HepG2 (cell line): Measurements from ENCODE around the gene LYPD3. TPM values are rescaled to one million over a fixed set of nuclear protein-coding genes. Genes with fewer than 3 reads are reported as not detected.

Experiments used
- ATAC-seq: fragments of 200-7000 bp; cut with Tn5 transposase; 3 replicates; pipeline ENCODE4 v1.9.1; 2020; ENCODE audit warnings: mild to moderate bottlenecking, moderate library complexity
- BruUV-seq: library from RNA; stranded (reverse); fragments of 400-500 nt; replicated peaks from 2 replicates; lab custom pipeline; 2021; lab: Mats Ljungman, UMichigan
- CTCF ChIA-PET: fragments of 300-600 bp; formaldehyde crosslinking; extraction: SDS; loops from one replicate; lab custom pipeline; 2021; ENCODE audit warnings: low total read pairs, inconsistent platforms, low intra/inter-chr PET ratio; lab: Yijun Ruan, JAX
- POLR2A ChIA-PET: fragments of 350-600 bp; sonication (Branson Sonifier 250); formaldehyde crosslinking; loops from one replicate; lab custom pipeline; 2020; ENCODE audit warnings: antibody characterized with exemption, inconsistent platforms; lab: Yijun Ruan, JAX
- DNase-seq: peaks from one replicate; pipeline ENCODE4 v3.0.0-alpha.2; 2015; ENCODE audit warnings: low spot score
- FAIRE-seq: peaks from 3 replicates; lab custom pipeline; 2011; peaks lifted over from hg19 to GRCh38; lab: Jason Lieb, UNC
- H2AFZ ChIP-seq: one replicate; pipeline ENCODE4 v1.6.1; 2011; ENCODE audit warnings: low read length, inconsistent platforms
- H3K27ac ChIP-seq: fragments of 300-600 bp; 3 replicates; pipeline ENCODE4 v1.8.0; 2011; ENCODE audit warnings: mixed run types, mild to moderate bottlenecking, mixed read lengths, low read length, inconsistent platforms; ENCODE audit not compliant: insufficient read depth; ENCODE audit errors: extremely low read length
- H3K27me3 ChIP-seq, 2 experiments: fragments of 200-600 bp in 1 of 2; 2 replicates in 1 of 2; 3 replicates in 1 of 2; pipeline versions ENCODE4 v1.6.0 to v1.8.0; 2011; ENCODE audit warnings: low read length in 2 of 2, mild to moderate bottlenecking in 2 of 2, moderate library complexity in 2 of 2, inconsistent platforms in 1 of 2; ENCODE audit not compliant: insufficient read depth in 2 of 2, control insufficient read depth in 1 of 2
- H3K36me3 ChIP-seq, 2 experiments: fragments of 200-600 bp in 1 of 2; replicated peaks in 1 of 2; 2 replicates in 1 of 2; 3 replicates in 1 of 2; pipeline versions ENCODE4 v1.5.1 to v1.8.0; 2011; ENCODE audit warnings: low read length in 2 of 2, inconsistent platforms in 1 of 2; ENCODE audit not compliant: insufficient read depth in 2 of 2, control insufficient read depth in 1 of 2
- H3K4me1 ChIP-seq: 2 replicates; pipeline ENCODE4 v1.5.1; 2012; ENCODE audit warnings: low read length, inconsistent platforms; ENCODE audit not compliant: insufficient read depth
- H3K4me2 ChIP-seq: 2 replicates; pipeline ENCODE4 v1.6.0; 2011; ENCODE audit warnings: low read depth, low read length, inconsistent platforms
- H3K4me3 ChIP-seq, 3 experiments: fragments of 200-600 bp in 1 of 3; sonication (generic), shearing (Covaris generic) in 1 of 3; replicated peaks in 1 of 3; 2 replicates each; pipeline ENCODE4 v1.5.1; 2011 to 2016; ENCODE audit warnings: low read length in 3 of 3, inconsistent platforms in 2 of 3, low read depth in 2 of 3, mild to moderate bottlenecking in 2 of 3, control low read depth in 1 of 3, mixed read lengths in 1 of 3; ENCODE audit not compliant: insufficient read depth in 1 of 3
- H3K79me2 ChIP-seq: one replicate; pipeline ENCODE4 v1.6.1; 2011; ENCODE audit warnings: low read length, inconsistent platforms; ENCODE audit not compliant: insufficient read depth
- H3K9ac ChIP-seq: 2 replicates; pipeline ENCODE4 v1.6.0; 2011; ENCODE audit warnings: mild to moderate bottlenecking, low read depth, low read length, inconsistent platforms; ENCODE audit not compliant: insufficient read depth
- H3K9me3 ChIP-seq: 2 replicates; pipeline ENCODE4 v1.5.1; 2012; ENCODE audit warnings: mild to moderate bottlenecking, low read length
- H4K20me1 ChIP-seq: 2 replicates; pipeline ENCODE4 v1.6.0; 2011; ENCODE audit warnings: inconsistent platforms, mild to moderate bottlenecking, low read length, moderate library complexity; ENCODE audit not compliant: insufficient read depth
- ASH2L ChIP-seq: fragments of 300-600, 200-600 bp; sonication (generic); IDR thresholded peaks from 2 replicates; pipeline ENCODE4 v1.7.0; 2017; ENCODE audit warnings: low read depth, mild to moderate bottlenecking, moderate library complexity, mixed read lengths, low read length; ENCODE audit not compliant: insufficient read length
- ATF7 ChIP-seq, 2 experiments: fragments of 450-650 bp in 1 of 2; sonication (generic) in 1 of 2; formaldehyde crosslinking in 1 of 2; IDR thresholded peaks; 2 replicates each; pipeline versions ENCODE4 v1.4.0 to v1.6.1; 2016 to 2020; ENCODE audit warnings: antibody characterized with exemption in 1 of 2, mild to moderate bottlenecking in 1 of 2, missing genetic modification reagents in 1 of 2
- BHLHE40 ChIP-seq: IDR thresholded peaks from 2 replicates; pipeline ENCODE4 v1.6.1; 2011; ENCODE audit warnings: low read length, improper control_type of control experiment
- DNMT1 ChIP-seq: sonication (generic); formaldehyde crosslinking; IDR thresholded peaks from 2 replicates; pipeline ENCODE4 v1.5.1; 2020; ENCODE audit warnings: mild to moderate bottlenecking, missing genetic modification reagents
- HINFP ChIP-seq: sonication (generic); formaldehyde crosslinking; IDR thresholded peaks from 2 replicates; pipeline ENCODE4 v1.4.0; 2020; ENCODE audit warnings: low read depth, mild to moderate bottlenecking, missing genetic modification reagents
- HOXA3 ChIP-seq: sonication (generic); formaldehyde crosslinking; IDR thresholded peaks from 2 replicates; pipeline ENCODE4 v1.5.0; 2020; ENCODE audit warnings: missing genetic modification reagents
- NFE2L2 ChIP-seq: fragments of 150-350 bp; IDR thresholded peaks from 2 replicates; pipeline ENCODE4 v1.6.1; 2014; ENCODE audit warnings: low read length
- SIN3A ChIP-seq: IDR thresholded peaks from 2 replicates; pipeline ENCODE4 v1.6.1; 2011; ENCODE audit warnings: low read depth, mild to moderate bottlenecking, control low read depth, low read length, borderline replicate concordance
- SIX4 ChIP-seq: sonication (generic); formaldehyde crosslinking; IDR thresholded peaks from 2 replicates; pipeline ENCODE4 v1.4.0; 2020; ENCODE audit warnings: missing genetic modification reagents
- TAF15 ChIP-seq: fragments of 200-400 bp; formaldehyde crosslinking; IDR thresholded peaks from one replicate; pipeline ENCODE4 v1.6.1; 2018; ENCODE audit warnings: mild to moderate bottlenecking, low read depth, low read length; ENCODE audit not compliant: poor library complexity, severe bottlenecking
- XBP1 ChIP-seq: sonication (generic); formaldehyde crosslinking; IDR thresholded peaks from 2 replicates; pipeline ENCODE4 v1.5.0; 2020; ENCODE audit warnings: missing genetic modification reagents
- ZNF263 ChIP-seq: sonication (generic); formaldehyde crosslinking; IDR thresholded peaks from 2 replicates; pipeline ENCODE4 v1.4.0; 2020; ENCODE audit warnings: missing genetic modification reagents
- ZNF329 ChIP-seq: sonication (generic); formaldehyde crosslinking; IDR thresholded peaks from 2 replicates; pipeline ENCODE4 v1.9.0; 2021; ENCODE audit warnings: low read depth, mild to moderate bottlenecking, missing genetic modification reagents
- ZNF333 ChIP-seq: sonication (generic); formaldehyde crosslinking; IDR thresholded peaks from 2 replicates; pipeline ENCODE4 v1.4.0; 2020; ENCODE audit warnings: mild to moderate bottlenecking, missing genetic modification reagents, borderline replicate concordance
- ZNF350 ChIP-seq: sonication (generic); formaldehyde crosslinking; IDR thresholded peaks from 2 replicates; pipeline ENCODE4 v1.4.0; 2020; ENCODE audit warnings: mild to moderate bottlenecking, low read depth, missing genetic modification reagents, borderline replicate concordance
- ZNF572 ChIP-seq: sonication (generic); formaldehyde crosslinking; IDR thresholded peaks from 2 replicates; pipeline ENCODE4 v1.5.1; 2020; ENCODE audit warnings: mild to moderate bottlenecking, missing genetic modification reagents
- ZNF724P ChIP-seq: sonication (generic); formaldehyde crosslinking; IDR thresholded peaks from 2 replicates; pipeline ENCODE4 v1.8.0; 2022; ENCODE audit warnings: missing genetic modification reagents, borderline replicate concordance
- ZNF775 ChIP-seq: sonication (generic); formaldehyde crosslinking; IDR thresholded peaks from 2 replicates; pipeline ENCODE4 v1.4.0; 2020; ENCODE audit warnings: missing genetic modification reagents, mild to moderate bottlenecking, moderate library complexity, borderline replicate concordance
- WGBS: methylation state at CpG from one replicate; pipeline ENCODE4 v1.1.6; 2017; ENCODE audit warnings: low lambda C conversion rate; 5-methylcytosine and 5-hydroxymethylcytosine counted together
- in situ Hi-C: cut with HindIII; loops from 2 replicates; pipeline ENCODE4 v1.10.0; 2017; ENCODE audit warnings: low pct_unique_long_range_greater_than_20kb; ENCODE audit not compliant: extremely low pct_ligation_motif_present
- intact Hi-C: fragments of 100-400 bp; cut with micrococcal nuclease; formaldehyde crosslinking; loops from one replicate; pipeline ENCODE4 v1.10.0; 2022; ENCODE audit not compliant: unreplicated experiment
- polyA plus RNA-seq, 8 experiments: library from polyadenylated mRNA; depleted of rRNA in 3 of 8; stranded (reverse) in 7 of 8; unstranded in 1 of 8; fragments of >200 nt; fragmentation: Illumina TruSeq in 4 of 8; extraction: Trizol in 4 of 8; gene quantifications; 2 replicates each; pipeline versions ENCODE4 v1.2.1 to v1.2.3, GENCODE V29; 2011 to 2016; ENCODE audit warnings: low read depth in 4 of 8, missing spikeins in 1 of 8, mixed read lengths in 1 of 8; ENCODE audit not compliant: insufficient read depth in 1 of 8
- total RNA-seq, 5 experiments: library from RNA; depleted of rRNA; stranded (reverse); fragments of >200 nt; fragmentation: Illumina TruSeq; extraction: Trizol; gene quantifications; 2 replicates each; pipeline ENCODE4 v1.2.3, GENCODE V29; 2016; ENCODE audit warnings: low read depth in 1 of 5

LYPD3 gene
- total and polyA plus RNA-seq, 2 of the 13 experiments (the other 11 are each of a cell fraction or from before 2014, with no cell fraction given) = 0.51 to 1.5 TPM

GRCh38 chr19:43420954-43421353 is 44.5 kb downstream of the LYPD3 start (continued):
- TF ChIP-seq ATF7 (IDR thresholded peaks at IDR 0.05) (no peak), ATF7 (CRISPR knock-in tag; IDR thresholded peaks at IDR 0.05) (no peak), TAF15 (no peak), ZNF329 (CRISPR knock-in tag) (no peak), ZNF333 (no peak), ZNF775 (CRISPR knock-in tag) (no peak), ZNF263 (CRISPR knock-in tag) (no peak), XBP1 (CRISPR knock-in tag) (no peak), HINFP (CRISPR knock-in tag) (no peak), NFE2L2 (no peak), ZNF724P (no peak), BHLHE40 (no peak), DNMT1 (CRISPR knock-in tag) (no peak)
- TF ChIP-seq, all 625 proteins: peak for 0

- ATAC-seq = no peak
- no peak overlapping the region for H3K4me3 ChIP-seq
- BruUV-seq = no TSS peak
- H3K36me3 ChIP-seq = no peaks in the 10 kb centered on the region
- 0 out of 5 replicates have a peak, but pooled peaks cover 0 to 5% of the 10 kb centered on the region in 2 experiments for H3K27me3 ChIP-seq
- in situ Hi-C loops = no loop called here
- H3K27ac ChIP-seq = no peak overlapping the region
- CTCF ChIA-PET = no interaction called here
- no peak overlapping the region for H2AFZ ChIP-seq
- DNase-seq = no peak
- TF ChIP-seq ZNF572 (CRISPR knock-in tag) = no peak
- TF ChIP-seq HOXA3 (CRISPR knock-in tag) = no peak
- TF ChIP-seq ASH2L = no peak
- TF ChIP-seq ZNF350 = no peak
- no peak for TF ChIP-seq SIX4 (CRISPR knock-in tag)
- TF ChIP-seq SIN3A = no peak
- H3K4me1 ChIP-seq = peaks cover 10% of the 10 kb centered on the region
- 30% methylated on average over 4 of the region's 4 CpGs for WGBS
- no peaks in the 10 kb centered on the region for H4K20me1 ChIP-seq
- FAIRE-seq = no peak
- intact Hi-C loops = no loop called here
- POLR2A ChIA-PET = no interaction called here
- H3K9me3 ChIP-seq = no peaks in the 10 kb centered on the region
- H3K9ac ChIP-seq = no peak overlapping the region
- H3K4me2 ChIP-seq = no peak overlapping the region
- no peaks in the 10 kb centered on the region for H3K79me2 ChIP-seq
These were observed 48.3 kb downstream of the LYPD3 start for GRCh38 chr19:43416951-43417623.
